ENCODE measurements around the gene FRG1. TPM values are rescaled to one million over a fixed set of nuclear protein-coding genes. Genes with fewer than 3 reads are reported as not detected.
"Not testable (repeated sequence)": the region's sequence is repeated elsewhere in the genome, so short reads cannot be mapped to it uniquely, and the experiment has no call there.

The FRG1 gene
- total RNA-seq, 4 donors from 2014 or later, result 18.5 to 26.8 (median 20.5) TPM

DNA sequence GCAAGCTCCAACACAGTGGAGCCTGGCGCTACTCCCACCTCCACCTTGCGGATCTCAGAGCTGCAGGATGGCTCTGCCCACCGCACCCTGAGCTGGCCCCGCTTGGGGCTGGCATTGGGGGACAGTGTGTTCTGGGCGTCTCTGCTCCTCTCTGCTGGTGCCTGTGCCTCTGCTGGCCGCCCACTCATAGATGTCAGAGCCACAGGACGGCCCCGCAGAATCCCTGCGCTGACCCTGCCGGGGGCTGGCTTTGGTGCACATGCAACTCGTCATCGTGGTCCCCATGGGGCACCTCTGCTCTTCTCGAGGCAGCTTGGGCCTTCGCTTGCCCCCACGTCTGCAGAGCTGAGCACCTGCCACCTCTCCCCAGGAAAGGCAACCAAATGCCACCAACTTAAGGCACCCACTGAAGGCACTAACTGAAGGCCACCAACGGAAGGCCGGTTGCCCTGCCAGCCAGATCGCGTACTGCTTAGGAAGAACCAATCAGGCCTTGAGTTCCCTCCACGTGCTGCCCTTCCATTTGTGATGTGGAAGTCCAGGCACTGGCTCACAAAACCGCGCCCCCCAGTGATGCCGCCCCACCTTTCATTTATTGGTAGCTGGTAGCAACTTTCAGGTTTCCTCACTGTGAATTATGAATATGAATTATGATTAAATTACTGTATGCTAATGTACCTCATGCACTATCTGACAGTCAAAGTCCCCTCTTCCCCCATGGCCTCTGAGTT lies 23.3 kb upstream of the FRG1 start:
- no peak overlapping the region for H3K4me3 ChIP-seq
- no peaks in the 10 kb centered on the region for H3K4me1 ChIP-seq
- H3K9me3 ChIP-seq, result peaks cover 0 to 14% (median 0%) of the 10 kb centered on the region in 4 donors
- no peak for TF ChIP-seq POLR2A (IDR thresholded peaks at IDR 0.05)
- TF ChIP-seq, protein P1, sequence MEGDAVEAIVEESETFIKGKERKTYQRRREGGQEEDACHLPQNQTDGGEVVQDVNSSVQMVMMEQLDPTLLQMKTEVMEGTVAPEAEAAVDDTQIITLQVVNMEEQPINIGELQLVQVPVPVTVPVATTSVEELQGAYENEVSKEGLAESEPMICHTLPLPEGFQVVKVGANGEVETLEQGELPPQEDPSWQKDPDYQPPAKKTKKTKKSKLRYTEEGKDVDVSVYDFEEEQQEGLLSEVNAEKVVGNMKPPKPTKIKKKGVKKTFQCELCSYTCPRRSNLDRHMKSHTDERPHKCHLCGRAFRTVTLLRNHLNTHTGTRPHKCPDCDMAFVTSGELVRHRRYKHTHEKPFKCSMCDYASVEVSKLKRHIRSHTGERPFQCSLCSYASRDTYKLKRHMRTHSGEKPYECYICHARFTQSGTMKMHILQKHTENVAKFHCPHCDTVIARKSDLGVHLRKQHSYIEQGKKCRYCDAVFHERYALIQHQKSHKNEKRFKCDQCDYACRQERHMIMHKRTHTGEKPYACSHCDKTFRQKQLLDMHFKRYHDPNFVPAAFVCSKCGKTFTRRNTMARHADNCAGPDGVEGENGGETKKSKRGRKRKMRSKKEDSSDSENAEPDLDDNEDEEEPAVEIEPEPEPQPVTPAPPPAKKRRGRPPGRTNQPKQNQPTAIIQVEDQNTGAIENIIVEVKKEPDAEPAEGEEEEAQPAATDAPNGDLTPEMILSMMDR (IDR thresholded peaks at IDR 0.05), result no peak
- no peaks in the 10 kb centered on the region for H3K27me3 ChIP-seq
- no peak for DNase-seq
- no peak overlapping the region for H3K27ac ChIP-seq
- no peaks in the 10 kb centered on the region for H3K36me3 ChIP-seq

DNA sequence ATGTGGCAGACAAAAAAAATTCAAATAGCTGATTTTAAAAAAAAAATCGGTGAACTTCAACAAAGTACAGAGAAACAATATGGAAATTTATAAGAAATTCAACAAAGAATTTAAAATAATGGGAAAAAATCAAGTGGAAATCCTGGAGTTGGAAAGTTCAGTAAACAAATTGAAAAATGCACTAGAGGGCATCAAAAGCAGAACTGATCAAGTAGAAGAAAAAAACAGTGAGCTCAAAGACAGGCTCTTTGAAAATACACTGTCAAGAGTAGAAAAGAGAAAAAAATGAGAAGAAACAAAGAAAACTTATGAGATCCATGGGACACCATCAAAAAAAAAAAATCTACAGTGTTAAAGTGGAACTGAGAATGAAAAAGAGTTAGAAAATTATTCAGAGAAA lies 19.6 kb upstream of the FRG1 start:
- TF ChIP-seq, protein P1 (IDR thresholded peaks at IDR 0.05), result no peak
- TF ChIP-seq POLR2A (IDR thresholded peaks at IDR 0.05), result no peak
- no peaks in the 10 kb centered on the region for H3K27me3 ChIP-seq
- H3K36me3 ChIP-seq, result no peaks in the 10 kb centered on the region
- no peak overlapping the region for H3K4me3 ChIP-seq
- H3K9me3 ChIP-seq, result peaks cover 0 to 14% (median 0%) of the 10 kb centered on the region in 4 donors
- no peak overlapping the region for H3K27ac ChIP-seq
- H3K4me1 ChIP-seq, result no peaks in the 10 kb centered on the region
- DNase-seq, result no peak

DNA sequence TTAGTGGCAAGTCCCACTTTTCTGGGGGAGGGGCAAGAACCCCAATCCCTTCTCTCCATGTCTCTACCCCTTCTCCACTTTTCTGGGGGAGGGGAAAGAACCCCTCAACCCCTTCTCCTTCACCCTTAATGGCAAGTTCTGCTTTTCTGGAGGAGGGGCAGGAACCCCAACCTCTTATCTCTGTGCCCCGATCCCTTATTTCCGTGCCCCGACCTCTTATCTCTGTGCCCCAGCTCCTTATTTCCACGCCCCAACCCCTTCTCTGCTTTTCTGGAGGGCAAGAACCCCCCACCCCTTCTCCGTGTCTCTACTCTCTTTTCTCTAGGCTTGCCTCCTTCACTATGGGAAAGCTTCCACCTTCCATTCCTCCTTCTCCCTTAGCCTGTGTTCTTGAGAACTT lies 13.9 kb upstream of the FRG1 start:
- not testable (repeated sequence) for H3K4me1 ChIP-seq, H3K27me3 ChIP-seq, H3K4me3 ChIP-seq, H3K27ac ChIP-seq, H3K9me3 ChIP-seq, DNase-seq, H3K36me3 ChIP-seq

DNA sequence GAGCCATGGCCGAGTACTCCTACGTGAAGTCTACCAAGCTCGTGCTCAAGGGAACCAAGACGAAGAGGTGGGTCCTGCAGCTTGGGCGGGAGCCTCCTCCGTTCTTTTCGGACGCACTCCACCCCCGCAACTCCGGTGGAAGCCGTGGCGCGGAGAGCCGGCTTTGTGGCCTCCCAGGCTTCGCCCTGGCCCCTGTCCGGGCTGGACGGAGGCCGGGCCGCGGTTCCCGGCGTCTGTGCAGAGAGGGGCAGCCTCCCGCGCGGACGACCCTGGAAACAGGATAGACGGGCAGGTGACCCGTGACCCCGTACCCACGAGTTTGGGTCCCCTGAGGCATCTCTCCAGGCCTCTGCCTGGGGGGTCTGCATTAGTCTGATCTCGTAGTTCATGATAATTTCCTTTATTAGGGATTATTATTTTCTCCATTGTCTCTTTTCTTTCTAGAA lies 356 bp downstream of the FRG1 start:
- no peaks in the 10 kb centered on the region for H3K9me3 ChIP-seq
- DNase-seq, result no peak

DNA sequence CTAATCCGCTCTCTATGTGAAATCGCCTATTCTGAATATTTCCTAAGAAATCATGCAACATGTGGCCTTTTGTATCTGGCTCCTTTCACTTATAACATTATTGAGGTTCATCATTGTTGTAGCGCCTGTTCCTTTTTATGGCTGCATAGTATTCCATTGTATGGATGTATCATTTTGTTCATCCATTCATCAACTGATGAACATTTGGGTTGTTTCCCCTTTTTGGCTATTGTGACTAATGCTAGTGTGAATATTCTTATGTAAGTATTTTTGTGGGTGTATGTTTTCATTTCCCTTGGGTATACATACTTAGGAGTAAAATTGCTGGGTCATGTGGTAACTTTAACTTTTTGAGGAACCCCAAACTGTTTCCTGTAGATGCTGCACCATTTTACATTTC lies 1.7 kb downstream of the FRG1 start:
- not testable (repeated sequence) for H3K4me3 ChIP-seq, H3K9me3 ChIP-seq, H3K4me1 ChIP-seq, H3K27ac ChIP-seq, H3K27me3 ChIP-seq, H3K36me3 ChIP-seq, DNase-seq

More for the DNA sequence above, 356 bp downstream of the FRG1 start:
- TF ChIP-seq, protein P1 (IDR thresholded peaks at IDR 0.05), result no peak
- TF ChIP-seq POLR2A (IDR thresholded peaks at IDR 0.05), result no peak
- H3K36me3 ChIP-seq, result no peaks in the 10 kb centered on the region
- peaks cover 0 to 7% (median 5%) of the 10 kb centered on the region in 4 donors for H3K4me1 ChIP-seq
- H3K4me3 ChIP-seq, result peak overlapping the region; percentile 69 to 99 (median 82)
- no peaks in the 10 kb centered on the region for H3K27me3 ChIP-seq
- peak overlapping the region; percentile 85 to 92 (median 88) for H3K27ac ChIP-seq

DNA sequence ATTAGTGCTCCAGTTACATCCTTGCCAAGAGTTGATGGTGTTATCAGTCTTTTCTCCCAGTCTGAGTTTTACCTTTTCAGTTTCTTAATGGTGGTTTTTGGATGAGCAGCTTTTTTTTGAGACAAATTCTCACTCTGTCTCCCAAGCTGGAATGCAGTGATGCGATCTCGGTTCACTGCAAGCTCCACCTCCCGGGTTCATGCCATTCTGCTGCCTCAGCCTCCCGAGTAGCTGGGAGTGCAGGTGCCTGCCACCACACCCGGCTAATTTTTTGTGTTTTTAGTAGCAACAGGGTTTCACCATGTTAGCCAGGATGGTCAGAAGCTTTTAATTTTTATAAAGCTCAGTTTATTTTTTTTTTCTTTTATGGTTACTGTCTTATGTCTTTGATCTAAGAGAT lies 3.4 kb downstream of the FRG1 start:
- not testable (repeated sequence) for H3K27ac ChIP-seq, H3K27me3 ChIP-seq, H3K9me3 ChIP-seq, H3K36me3 ChIP-seq, H3K4me3 ChIP-seq, H3K4me1 ChIP-seq, DNase-seq

DNA sequence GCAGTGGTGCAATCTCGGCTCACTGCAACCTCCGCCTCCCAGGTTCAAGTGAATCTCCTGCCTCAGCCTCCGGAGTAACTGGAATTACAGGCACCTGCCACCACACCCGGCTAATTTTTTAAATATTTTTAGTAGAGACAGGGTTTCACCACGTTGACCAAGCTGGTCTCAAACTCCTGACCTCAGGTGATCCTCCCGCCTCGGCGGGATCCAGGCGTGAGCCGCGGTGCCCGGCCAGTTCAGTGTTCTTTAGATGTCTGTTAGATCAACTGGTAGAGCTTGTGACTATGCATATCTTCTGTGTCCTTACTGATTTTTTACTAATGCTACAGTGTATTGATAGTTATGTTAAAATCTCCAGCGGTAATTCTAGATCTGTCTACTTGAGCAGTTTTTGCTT lies 6.2 kb downstream of the FRG1 start:
- H3K9me3 ChIP-seq, H3K27ac ChIP-seq, H3K4me1 ChIP-seq, H3K4me3 ChIP-seq, DNase-seq, H3K27me3 ChIP-seq, H3K36me3 ChIP-seq: not testable (repeated sequence)

DNA sequence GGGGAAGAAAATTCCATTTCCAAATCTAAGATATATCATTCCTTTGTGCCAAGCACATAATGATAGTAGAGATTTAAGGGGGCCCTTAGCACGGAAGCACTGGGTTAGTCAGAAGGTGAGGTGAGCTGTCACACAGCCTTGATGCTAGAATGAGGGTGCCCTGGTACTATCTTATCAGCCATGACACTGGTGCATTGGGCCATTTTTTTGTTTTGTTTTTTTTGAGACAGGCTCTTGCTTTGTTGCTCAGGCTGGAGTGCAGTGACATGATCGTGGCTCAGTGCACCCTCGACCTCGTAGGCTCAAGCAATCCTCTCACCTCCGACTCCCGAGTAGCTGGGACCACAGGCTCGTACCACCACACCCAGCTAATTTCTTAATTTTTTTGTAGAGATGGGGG lies 7.8 kb downstream of the FRG1 start:
- DNase-seq, H3K27ac ChIP-seq, H3K27me3 ChIP-seq, H3K4me1 ChIP-seq, H3K4me3 ChIP-seq, H3K9me3 ChIP-seq, H3K36me3 ChIP-seq: not testable (repeated sequence)

DNA sequence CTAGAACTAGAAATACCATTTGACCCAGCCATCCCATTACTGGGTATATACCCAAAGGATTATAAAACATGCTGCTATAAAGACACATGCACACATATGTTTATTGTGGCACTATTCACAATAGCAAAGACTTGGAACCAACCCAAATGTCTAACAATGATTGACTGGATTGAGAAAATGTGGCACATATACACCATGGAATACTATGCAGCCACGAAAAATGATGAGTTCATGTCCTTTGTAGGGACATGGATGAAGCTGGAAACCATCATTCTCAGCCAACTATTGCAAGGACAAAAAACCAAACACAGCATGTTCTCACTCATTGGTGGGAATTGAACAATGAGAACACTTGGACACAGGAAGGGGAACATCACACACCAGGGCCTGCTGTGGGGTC lies 28.6 kb downstream of the FRG1 start:
- H3K4me1 ChIP-seq, H3K36me3 ChIP-seq, H3K27me3 ChIP-seq, H3K9me3 ChIP-seq, DNase-seq, H3K4me3 ChIP-seq, H3K27ac ChIP-seq: not testable (repeated sequence)

All from Peyer's patch (tissue), 4 donors.